VCaP (cell line): ENCODE measurements around the gene KCNA3.

Source experiments
- H3K27ac ChIP-seq: fragments of 450-650 bp; 2 replicates; pipeline ENCODE4 v1.5.1; 2017
- TF ChIP-seq, protein P1 (sequence below): fragments of 450-650 bp; conservative IDR thresholded peaks from 2 replicates; pipeline ENCODE4 v1.5.1; 2017; ENCODE audit warnings: mild to moderate bottlenecking, moderate library complexity

The KCNA3 gene

GRCh38 chr1:110674337-110675059 lies at the start of gene KCNA3:
Gene KCNA3 (minus strand): TSS chr1:110674940. CDS start chr1:110674809, 131 bp downstream.
- no peak within 1 kb of the TSS for H3K27ac ChIP-seq
- TF ChIP-seq, protein P1, sequence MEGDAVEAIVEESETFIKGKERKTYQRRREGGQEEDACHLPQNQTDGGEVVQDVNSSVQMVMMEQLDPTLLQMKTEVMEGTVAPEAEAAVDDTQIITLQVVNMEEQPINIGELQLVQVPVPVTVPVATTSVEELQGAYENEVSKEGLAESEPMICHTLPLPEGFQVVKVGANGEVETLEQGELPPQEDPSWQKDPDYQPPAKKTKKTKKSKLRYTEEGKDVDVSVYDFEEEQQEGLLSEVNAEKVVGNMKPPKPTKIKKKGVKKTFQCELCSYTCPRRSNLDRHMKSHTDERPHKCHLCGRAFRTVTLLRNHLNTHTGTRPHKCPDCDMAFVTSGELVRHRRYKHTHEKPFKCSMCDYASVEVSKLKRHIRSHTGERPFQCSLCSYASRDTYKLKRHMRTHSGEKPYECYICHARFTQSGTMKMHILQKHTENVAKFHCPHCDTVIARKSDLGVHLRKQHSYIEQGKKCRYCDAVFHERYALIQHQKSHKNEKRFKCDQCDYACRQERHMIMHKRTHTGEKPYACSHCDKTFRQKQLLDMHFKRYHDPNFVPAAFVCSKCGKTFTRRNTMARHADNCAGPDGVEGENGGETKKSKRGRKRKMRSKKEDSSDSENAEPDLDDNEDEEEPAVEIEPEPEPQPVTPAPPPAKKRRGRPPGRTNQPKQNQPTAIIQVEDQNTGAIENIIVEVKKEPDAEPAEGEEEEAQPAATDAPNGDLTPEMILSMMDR, result no peak

DNA sequence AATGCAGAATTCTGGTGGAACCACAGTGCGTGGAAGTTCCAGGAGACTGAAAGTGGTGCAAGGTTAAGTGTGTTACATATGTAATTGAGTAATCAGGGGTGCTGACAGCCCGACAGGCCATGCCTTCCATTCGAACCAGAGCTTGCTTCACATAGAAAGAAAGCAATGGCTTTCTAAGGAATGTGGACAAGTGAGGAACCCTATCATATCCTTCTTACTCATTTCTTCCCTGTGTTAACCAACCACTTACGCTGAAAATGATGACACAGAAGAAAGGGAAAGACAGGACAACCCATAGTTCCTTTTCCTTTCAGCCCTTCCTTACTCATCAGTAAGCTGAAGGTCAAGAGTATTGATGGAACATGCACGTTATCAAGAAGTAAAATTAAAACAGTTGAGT lies 48.1 kb upstream of the KCNA3 start:
- TF ChIP-seq, protein P1, result no peak
- H3K27ac ChIP-seq, result no peak overlapping the region

- no peak overlapping the region for H3K27ac ChIP-seq
- TF ChIP-seq, protein P1, result no peak
Measured at GRCh38 chr1:110719908-110720307, 45.2 kb upstream of the KCNA3 start.

GRCh38 chr1:110718452-110718851 lies 43.7 kb upstream of the KCNA3 start:
- TF ChIP-seq, protein P1, result no peak
- no peak overlapping the region for H3K27ac ChIP-seq

- H3K27ac ChIP-seq, result no peak overlapping the region
- TF ChIP-seq, protein P1, result no peak
Measured at GRCh38 chr1:110717179-110717578, 42.4 kb upstream of the KCNA3 start.

DNA sequence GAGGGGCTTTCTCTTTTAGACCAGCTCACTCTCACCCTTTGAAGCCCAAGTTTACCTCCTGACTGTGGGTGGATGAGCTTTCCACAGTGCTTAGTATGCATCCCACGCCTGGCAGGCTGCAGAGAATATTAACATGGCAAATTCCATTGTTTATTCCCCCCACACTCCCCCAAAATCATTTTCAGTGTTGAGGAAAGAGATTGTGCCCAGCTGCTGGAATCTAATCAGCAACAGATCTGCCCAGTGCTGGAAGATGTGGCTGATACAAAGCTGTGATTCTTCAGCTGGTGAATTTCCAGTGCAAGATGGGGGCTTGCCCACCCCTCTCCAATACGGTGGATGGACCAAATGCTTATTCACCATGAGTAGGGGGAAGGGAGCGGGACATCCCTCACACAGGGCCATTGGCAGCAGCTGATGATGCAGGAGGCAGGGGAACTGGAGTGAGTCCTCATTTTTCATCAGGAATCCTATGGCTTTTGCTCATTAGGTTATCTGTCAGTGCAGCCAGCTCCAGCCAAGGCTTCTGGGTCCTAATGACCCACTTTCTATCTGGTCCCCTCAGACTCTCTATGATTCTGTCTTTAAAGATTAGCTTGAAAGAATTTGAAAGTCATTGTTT lies 39.7 kb upstream of the KCNA3 start:
- TF ChIP-seq, protein P1, result no peak
- H3K27ac ChIP-seq, result no peak overlapping the region

GRCh38 chr1:110713221-110713620 lies 38.5 kb upstream of the KCNA3 start:
- H3K27ac ChIP-seq, result no peak overlapping the region
- TF ChIP-seq, protein P1, result no peak
